Body of pancreas (tissue), 4 donors: ENCODE data around the gene SPX. TPM values are rescaled to one million over a fixed set of nuclear protein-coding genes. Genes with fewer than 3 reads are reported as not detected.

Experiments
- ATAC-seq: fragments of 150-250 bp; one replicate; pipeline ENCODE4 v1.9.1; 2016
- DNase-seq, 4 donors: peaks; one replicate each; pipeline ENCODE4 v3.0.0-alpha.2; 2019
- H3K27ac ChIP-seq, 4 donors: fragments of 200-600 bp; sonication (generic); 1 replicate in 3 of 4; 2 replicates in 1 of 4; pipeline versions ENCODE4 v1.5.1 to v1.6.1; 2016 to 2019; ENCODE audit warnings: mild to moderate bottlenecking in 1 of 4, mixed read lengths in 1 of 4, moderate library complexity in 1 of 4
- H3K27me3 ChIP-seq, 2 donors: fragments of 200-600 bp; sonication (generic); one replicate each; pipeline ENCODE4 v1.6.0; 2016; ENCODE audit warnings: mild to moderate bottlenecking in 1 of 2
- H3K36me3 ChIP-seq, 2 donors: fragments of 200-600 bp; sonication (generic); replicated peaks in 1 of 2; 2 replicates each; pipeline ENCODE4 v1.5.1; 2016; ENCODE audit warnings: low read depth in 2 of 2; ENCODE audit not compliant: insufficient read depth in 1 of 2
- H3K4me1 ChIP-seq: fragments of 200-600 bp; sonication (generic); one replicate; pipeline ENCODE4 v1.6.0; 2016
- H3K4me3 ChIP-seq, 2 donors: fragments of 200-600 bp; sonication (generic); 1 replicate in 1 of 2; 2 replicates in 1 of 2; pipeline ENCODE4 v1.5.1; 2016 to 2019
- H3K9me3 ChIP-seq, 3 donors: fragments of 200-600 bp; sonication (generic); 1 replicate in 2 of 3; 2 replicates in 1 of 3; pipeline ENCODE4 v1.5.1; 2016
- POLR2A ChIP-seq, 3 donors: fragments of 450-650 bp; IDR thresholded peaks; one replicate each; pipeline ENCODE4 v1.6.1; 2016; ENCODE audit warnings: antibody characterized with exemption in 3 of 3, mild to moderate bottlenecking in 2 of 3
- WGBS, 2 donors: methylation state at CpG; one replicate each; pipeline ENCODE4 v1.1.5; 2017; 5-methylcytosine and 5-hydroxymethylcytosine counted together
- intact Hi-C: fragments of 100-400 bp; cut with DNase I; formaldehyde crosslinking; loops from one replicate; pipeline ENCODE4 v1.15.1; 2023
- total RNA-seq, 2 donors: library from RNA; depleted of rRNA; stranded (reverse); fragments of >200 nt; gene quantifications; one replicate each; pipeline ENCODE4 v1.1.0, GENCODE V29; 2016
- TF ChIP-seq, protein P1 (sequence below), 7 experiments: fragments of 450-650 bp in 4 of 7; fragments of 200-600 bp in 3 of 7; sonication (generic) in 3 of 7; IDR thresholded peaks; one replicate each; pipeline ENCODE4 v1.5.1; 2016 to 2019; ENCODE audit warnings: antibody characterized with exemption in 7 of 7

Gene SPX
- total RNA-seq, 2 donors from 2014 or later: 18.5 to 49.5 TPM

DNA sequence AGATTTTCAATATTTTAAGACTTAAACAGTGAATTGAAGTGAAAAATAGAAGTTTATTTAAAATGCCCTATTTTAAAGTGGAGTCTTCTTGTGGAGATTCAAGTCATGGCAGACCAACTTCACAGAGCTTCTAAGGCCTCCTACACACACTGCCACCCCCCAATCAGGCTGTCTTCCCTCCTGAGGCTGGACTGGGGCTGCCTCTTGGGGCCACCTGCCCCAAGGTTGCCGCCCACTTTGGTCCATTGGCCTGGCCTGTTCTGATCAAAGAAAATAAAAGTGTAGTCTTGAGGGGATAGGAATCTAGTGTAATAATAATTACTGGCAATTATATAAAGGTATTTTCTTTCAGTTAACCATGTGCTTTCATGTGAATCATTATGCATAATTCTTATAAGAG lies 23.2 kb upstream of the SPX start:
- intact Hi-C loops: no loop called here
- Histone ChIP-seq H3K27me3 (no peaks in the 10 kb centered on the region), H3K4me1 (peaks cover 43% of the 10 kb centered on the region), H3K9me3 (no peaks in the 10 kb centered on the region), H3K36me3 (no peaks in the 10 kb centered on the region), H3K27ac (no peak overlapping the region), H3K4me3 (no peak overlapping the region)
- DNase-seq (no peak), ATAC-seq (no peak)
- WGBS, 2 donors: 70 to 78% methylated on average over 1 of the region's 1 CpG
- TF ChIP-seq, protein P1, sequence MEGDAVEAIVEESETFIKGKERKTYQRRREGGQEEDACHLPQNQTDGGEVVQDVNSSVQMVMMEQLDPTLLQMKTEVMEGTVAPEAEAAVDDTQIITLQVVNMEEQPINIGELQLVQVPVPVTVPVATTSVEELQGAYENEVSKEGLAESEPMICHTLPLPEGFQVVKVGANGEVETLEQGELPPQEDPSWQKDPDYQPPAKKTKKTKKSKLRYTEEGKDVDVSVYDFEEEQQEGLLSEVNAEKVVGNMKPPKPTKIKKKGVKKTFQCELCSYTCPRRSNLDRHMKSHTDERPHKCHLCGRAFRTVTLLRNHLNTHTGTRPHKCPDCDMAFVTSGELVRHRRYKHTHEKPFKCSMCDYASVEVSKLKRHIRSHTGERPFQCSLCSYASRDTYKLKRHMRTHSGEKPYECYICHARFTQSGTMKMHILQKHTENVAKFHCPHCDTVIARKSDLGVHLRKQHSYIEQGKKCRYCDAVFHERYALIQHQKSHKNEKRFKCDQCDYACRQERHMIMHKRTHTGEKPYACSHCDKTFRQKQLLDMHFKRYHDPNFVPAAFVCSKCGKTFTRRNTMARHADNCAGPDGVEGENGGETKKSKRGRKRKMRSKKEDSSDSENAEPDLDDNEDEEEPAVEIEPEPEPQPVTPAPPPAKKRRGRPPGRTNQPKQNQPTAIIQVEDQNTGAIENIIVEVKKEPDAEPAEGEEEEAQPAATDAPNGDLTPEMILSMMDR (IDR thresholded peaks at IDR 0.05): no peak
- no peak for TF ChIP-seq POLR2A (IDR thresholded peaks at IDR 0.05)

DNA sequence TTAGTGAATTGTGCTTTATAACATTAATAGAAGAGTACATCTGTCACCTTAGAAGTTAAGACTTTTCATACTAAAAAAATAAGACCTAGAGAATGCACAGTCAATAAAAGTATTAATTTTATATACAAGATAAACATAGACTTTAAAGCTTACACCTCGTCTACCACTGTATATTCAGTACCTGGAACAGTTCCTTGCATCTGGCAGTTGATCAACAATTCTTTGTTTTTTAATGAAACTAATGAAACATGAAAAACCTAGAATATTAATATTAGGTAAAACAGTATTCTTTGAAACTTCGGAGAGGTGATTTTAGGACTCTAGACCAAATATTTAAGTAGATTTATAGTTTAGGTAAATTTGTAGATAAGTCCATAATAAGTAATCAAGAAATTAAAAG lies 20.2 kb upstream of the SPX start:
- Histone ChIP-seq H3K27ac (no peak overlapping the region), H3K4me1 (peaks cover 35% of the 10 kb centered on the region), H3K27me3 (no peaks in the 10 kb centered on the region), H3K36me3 (peaks cover 0 to 3% of the 10 kb centered on the region in 2 donors), H3K9me3 (no peaks in the 10 kb centered on the region), H3K4me3 (no peak overlapping the region)
- 22 to 31% methylated on average over 2 of the region's 2 CpGs for WGBS, 2 donors
- intact Hi-C loops: no loop called here
- no peak for ATAC-seq
- no peak for TF ChIP-seq POLR2A (IDR thresholded peaks at IDR 0.05)
- TF ChIP-seq, protein P1 (IDR thresholded peaks at IDR 0.05): no peak
- no peak for DNase-seq

DNA sequence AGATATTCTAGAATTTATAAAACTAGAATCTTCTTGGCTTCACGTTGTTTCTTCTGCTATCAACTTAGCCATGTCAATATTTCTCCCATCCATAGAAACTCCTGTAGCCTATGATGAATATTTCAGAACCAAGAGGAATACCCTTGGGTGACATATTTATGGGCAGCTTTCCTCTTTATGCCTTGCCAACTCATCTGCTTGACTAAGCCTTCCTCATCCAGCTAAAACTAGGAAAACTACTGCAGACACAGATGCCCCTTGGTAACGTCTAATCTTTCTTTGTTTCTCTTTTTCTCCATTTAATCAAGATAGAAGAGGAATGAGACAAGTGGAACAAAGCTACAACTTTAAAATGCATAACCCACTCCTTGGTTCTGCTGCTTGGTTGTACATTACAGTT lies 18.2 kb upstream of the SPX start:
- peaks cover 33% of the 10 kb centered on the region for H3K4me1 ChIP-seq
- DNase-seq: no peak
- TF ChIP-seq, protein P1 (IDR thresholded peaks at IDR 0.05): no peak
- no peak for TF ChIP-seq POLR2A (IDR thresholded peaks at IDR 0.05)
- intact Hi-C loops: no loop called here
- H3K27ac ChIP-seq: no peak overlapping the region
- no peak for ATAC-seq
- peaks cover 0 to 5% of the 10 kb centered on the region in 2 donors for H3K36me3 ChIP-seq
- WGBS, 2 donors: 72 to 73% methylated on average over 2 of the region's 2 CpGs
- no peaks in the 10 kb centered on the region for H3K9me3 ChIP-seq
- H3K4me3 ChIP-seq: no peak overlapping the region
- no peaks in the 10 kb centered on the region for H3K27me3 ChIP-seq

DNA sequence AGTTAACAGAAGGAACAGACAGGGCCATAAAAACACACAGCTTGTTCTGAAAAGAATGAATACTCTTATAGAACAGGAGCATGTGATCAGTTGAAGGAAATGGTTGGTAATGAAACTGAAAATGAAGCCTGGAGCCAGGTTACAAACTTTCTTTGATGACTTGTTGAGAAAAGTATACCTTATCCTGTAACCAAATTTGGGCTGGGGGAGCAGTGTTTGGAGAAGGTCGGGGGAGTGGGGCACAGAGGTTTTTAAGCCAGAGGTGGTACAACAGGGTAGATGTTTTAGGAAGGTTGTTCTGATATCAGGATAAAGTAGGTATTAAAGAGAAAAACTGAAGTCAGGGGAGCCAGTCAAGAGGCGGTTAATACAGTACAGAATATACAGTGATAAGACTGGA lies 16.3 kb upstream of the SPX start:
- no peak for ATAC-seq
- Histone ChIP-seq H3K9me3 (no peaks in the 10 kb centered on the region), H3K27ac (no peak overlapping the region), H3K4me3 (no peak overlapping the region), H3K27me3 (no peaks in the 10 kb centered on the region), H3K36me3 (peaks cover 0 to 13% of the 10 kb centered on the region in 2 donors), H3K4me1 (peaks cover 13% of the 10 kb centered on the region)
- intact Hi-C loops: no loop called here
- DNase-seq: no peak
- WGBS, 2 donors: 42 to 46% methylated on average over 2 of the region's 2 CpGs
- TF ChIP-seq, protein P1 (IDR thresholded peaks at IDR 0.05): no peak
- TF ChIP-seq POLR2A (IDR thresholded peaks at IDR 0.05): no peak

DNA sequence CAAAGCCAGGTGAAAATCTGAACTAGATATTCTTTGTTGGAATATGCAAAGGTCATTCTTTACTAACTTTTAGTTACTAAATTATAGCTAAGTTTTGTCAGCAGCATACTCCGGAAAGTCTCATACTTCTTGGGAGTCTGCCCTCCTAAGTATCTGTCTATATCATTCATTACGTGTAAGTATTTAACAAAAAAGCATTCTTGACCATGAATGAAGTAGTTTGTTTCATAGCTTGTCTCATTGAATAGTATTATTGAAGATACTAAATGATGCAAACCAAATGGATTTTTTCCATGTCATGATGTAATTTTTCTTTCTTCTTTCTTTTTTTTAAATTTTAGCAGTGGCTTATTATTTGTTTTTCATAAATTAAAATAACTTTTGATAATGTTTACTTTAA lies 9.8 kb upstream of the SPX start:
- intact Hi-C loops: no loop called here
- 89 to 97% methylated on average over 2 of the region's 2 CpGs for WGBS, 2 donors
- Histone ChIP-seq H3K27me3 (no peaks in the 10 kb centered on the region), H3K4me3 (no peak overlapping the region), H3K27ac (no peak overlapping the region), H3K36me3 (peaks cover 0 to 19% of the 10 kb centered on the region in 2 donors), H3K9me3 (no peaks in the 10 kb centered on the region), H3K4me1 (peaks cover 6% of the 10 kb centered on the region)
- ATAC-seq: no peak
- no peak for TF ChIP-seq POLR2A (IDR thresholded peaks at IDR 0.05)
- TF ChIP-seq, protein P1 (IDR thresholded peaks at IDR 0.05): no peak
- DNase-seq: no peak
